HG03439 (cell line): ENCODE results near the gene TMEM62.
"Not testable (repeated sequence)": the region's sequence is repeated elsewhere in the genome, so short reads cannot be mapped to it uniquely, and the experiment has no call there.

ENCODE experiments used
- ATAC-seq: cut with Tn5 transposase; IDR thresholded peaks from one replicate; pipeline ENCODE4 v1.9.1; 2021; ENCODE audit warnings: mild to moderate bottlenecking, moderate library complexity; ENCODE audit not compliant: unreplicated experiment

Gene TMEM62

GRCh38 chr15:43207024-43207423, 73.6 kb downstream of the TMEM62 start:
- no peak for ATAC-seq

DNA sequence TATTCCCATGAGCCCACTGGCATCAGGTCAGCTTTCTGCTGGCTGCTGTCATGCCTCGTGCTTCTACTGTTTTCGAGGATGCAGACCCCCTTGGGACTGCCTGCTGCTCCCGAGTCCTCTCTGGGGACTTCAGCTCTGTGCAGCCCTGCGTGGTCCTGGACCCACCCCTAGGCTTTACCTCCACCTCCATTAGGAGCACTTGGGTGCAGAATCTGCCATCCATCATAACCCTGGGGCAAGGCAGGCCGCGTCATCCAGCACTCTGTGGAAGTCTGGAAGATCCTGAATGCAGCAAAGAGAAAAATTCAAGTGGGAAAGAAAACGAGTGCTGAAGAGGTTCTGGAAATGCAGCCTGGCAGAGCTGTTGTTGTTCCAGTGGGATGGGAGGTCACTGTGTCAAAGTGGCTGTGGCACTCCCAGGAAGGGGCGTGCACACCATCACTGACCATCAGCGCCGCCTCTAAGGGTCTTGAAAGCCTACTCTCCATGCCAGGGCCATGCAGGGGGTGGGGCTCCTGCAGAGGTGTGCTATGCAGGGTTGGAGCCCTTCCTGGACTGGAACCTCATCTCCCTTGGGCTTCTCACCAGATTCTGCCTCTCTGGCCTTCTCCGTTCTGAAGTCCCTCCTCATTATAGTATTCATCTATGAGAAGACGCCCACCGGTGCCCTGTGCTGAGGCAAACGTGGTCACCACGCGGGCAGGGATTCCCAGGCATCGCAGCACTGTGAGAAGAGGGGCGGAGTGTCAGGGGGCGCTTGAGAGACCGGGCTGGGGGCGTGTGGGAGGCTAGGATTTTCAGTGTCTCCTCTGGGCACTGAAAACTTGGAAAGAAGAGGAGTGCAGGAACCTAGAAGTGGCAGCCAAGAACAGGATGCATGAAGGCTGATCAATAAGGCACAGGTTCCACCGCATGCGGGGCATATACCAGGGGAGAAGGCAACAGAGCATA, 74.9 kb downstream of the TMEM62 start:
- no peak for ATAC-seq

DNA sequence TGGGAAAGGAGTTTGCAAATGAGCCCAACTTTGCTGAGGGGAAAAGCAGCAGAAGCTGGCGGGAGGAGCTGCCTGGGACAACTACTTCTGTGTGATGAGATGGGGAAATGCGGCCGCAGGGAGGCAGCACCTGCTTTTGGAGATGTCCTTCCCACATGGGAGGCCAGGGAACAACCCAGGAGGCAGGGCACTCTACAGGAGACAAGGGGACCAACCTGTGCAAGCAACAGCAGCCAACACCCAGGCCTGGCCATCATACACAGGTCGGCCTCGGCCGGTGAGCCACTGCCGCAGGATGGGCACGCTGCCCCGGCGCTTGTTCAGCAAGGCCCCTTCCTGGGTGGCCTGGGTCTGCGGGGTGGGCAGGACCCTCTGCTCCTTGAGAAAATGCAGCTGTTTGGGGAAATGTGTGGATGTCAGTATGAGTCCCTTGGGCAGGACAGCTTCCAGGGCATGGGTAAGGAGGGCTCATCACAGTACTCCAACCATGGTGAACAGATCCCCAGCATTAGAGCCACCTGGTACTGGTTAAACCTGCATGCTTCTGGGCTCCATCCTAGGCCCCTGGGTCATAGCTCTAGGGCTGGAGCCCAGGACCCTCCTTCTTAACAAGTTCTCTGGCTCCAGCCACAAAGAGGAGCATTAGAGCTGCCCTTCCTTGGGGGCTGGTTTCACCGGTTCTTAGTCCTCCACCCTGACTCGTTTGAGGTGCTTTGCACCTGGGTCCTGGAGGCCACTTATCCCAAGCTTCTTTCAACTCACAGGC, 75.9 kb downstream of the TMEM62 start:
- no peak for ATAC-seq

GRCh38 chr15:43210172-43210745, 76.9 kb downstream of the TMEM62 start:
- no peak for ATAC-seq

GRCh38 chr15:43210807-43211206, 77.4 kb downstream of the TMEM62 start:
- no peak for ATAC-seq

GRCh38 chr15:43211224-43211735, 77.9 kb downstream of the TMEM62 start:
- ATAC-seq = no peak

GRCh38 chr15:43212299-43212698, 78.9 kb downstream of the TMEM62 start:
- no peak for ATAC-seq

DNA sequence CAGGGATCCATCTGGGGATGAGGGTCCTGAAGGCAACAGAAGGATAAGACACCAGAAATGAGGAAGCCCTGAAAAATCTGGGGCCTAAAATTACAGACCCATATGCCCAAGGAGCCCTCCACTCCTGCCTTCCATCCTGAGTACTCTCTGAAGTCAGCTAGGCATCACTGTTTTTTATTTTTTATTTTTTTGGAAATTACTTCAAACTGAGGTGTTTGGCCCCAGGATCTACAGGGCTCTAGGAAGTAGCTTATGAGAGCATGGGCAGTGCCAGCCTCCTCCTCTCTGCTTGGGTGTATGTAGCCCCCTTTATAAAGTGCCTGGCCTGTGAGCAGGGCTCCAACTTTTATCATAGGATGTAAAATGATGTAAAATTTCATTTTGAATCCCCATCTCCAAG, 79.6 kb downstream of the TMEM62 start:
- ATAC-seq = no peak

DNA sequence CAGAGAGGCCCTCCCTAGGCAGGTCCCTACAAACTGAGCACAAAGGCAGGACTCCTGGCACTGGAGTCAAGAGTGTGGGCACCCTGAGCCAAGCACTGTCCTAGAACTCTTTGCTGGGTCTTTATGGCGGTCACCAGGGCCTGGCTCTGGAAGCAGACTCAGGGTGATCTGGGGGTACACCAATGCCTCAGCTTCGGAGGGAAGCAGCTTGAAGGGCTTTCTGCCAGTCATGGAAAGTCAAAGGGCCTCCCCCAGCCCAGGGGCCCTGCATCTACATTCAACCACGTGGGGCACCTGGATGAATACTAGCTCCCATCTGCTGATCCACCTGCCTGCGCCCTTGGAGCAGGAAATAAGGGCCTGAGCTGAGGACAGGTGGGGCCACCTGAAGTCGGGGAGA, 80.1 kb downstream of the TMEM62 start:
- no peak for ATAC-seq

DNA sequence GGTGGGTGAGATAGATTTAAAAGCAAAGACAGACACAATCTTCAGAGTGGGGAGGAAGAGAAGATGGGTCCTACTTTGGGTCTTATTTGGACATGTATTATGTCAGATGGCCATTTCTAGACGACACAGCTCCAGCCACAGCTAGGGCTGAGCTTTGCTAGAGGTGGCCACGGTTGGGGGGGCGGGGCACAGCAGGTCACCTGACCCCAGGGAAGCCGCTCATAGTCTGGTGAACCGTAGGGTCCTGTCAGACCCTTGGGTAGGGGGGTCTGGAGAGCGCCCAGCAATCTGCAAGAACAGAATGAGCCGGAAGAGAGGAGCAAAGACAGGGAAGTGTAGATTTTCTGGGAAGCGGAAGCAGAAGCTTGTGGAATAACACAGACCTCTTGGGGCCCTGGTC, 80.8 kb downstream of the TMEM62 start:
- ATAC-seq = no peak

DNA sequence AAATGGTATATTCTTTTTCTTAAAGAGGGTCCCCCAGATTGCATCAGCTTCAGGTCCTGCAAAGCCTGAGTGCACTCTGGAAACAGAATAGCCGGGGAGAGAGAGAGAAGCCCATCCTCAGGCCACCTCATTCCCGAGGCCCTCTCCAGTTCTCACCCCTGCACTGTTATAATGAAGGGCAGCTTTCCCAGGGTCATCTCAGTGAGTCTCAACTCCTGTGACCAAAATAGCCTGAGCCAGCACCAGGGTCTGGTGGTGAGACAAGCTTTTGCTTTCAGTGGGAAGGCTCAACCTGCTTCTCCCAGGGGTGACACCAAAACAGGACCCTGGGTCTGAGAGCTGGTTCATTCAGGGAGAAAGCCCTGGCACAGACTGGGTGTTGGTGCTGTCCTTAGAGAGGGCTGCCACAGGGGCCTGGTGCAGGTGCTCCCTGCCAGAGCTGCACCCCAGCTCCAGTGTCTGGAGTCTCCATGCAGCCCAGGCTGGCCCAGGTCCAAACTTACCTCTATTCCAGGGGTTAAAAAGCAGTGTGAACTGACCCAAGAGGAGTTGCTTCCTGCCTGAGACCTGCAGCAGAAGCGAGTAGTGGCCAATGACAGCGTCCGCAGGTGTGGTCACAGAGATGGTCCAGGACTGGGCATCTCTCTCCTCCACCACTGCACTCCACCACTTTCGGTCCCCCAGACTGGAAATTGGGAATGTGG, 81.4 kb downstream of the TMEM62 start:
- ATAC-seq = no peak

DNA sequence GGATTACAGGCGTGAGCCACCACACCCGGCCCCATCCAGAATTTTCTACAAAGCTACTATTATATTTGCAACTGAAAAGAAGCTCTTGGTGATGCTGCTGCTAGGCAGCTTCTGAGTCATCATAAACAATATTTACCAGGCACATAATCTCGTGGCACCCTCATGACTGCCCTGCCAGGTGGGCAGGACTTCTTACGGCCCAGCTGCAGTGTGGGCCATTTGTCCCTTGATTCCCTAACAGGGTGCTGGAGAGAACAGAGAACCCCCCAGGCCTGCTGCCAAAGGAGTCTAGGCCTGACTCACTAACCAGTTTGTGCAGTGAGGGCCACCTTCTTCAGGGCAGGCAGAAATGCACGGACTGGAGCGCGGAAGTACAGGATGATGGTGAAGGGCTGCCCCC, 82.6 kb downstream of the TMEM62 start:
- no peak for ATAC-seq

GRCh38 chr15:43218908-43219706, 85.7 kb downstream of the TMEM62 start:
- no peak for ATAC-seq

- no peak for ATAC-seq
Observed at GRCh38 chr15:43219929-43220928, 86.8 kb downstream of the TMEM62 start.

GRCh38 chr15:43220991-43221403, 87.6 kb downstream of the TMEM62 start, which contains the start of gene EPB42:
TSS of gene EPB42 (minus strand) at chr15:43221018. CDS start at chr15:43220825, 193 bp downstream.
- ATAC-seq = no peak

GRCh38 chr15:43221422-43221821, 88.0 kb downstream of the TMEM62 start:
- ATAC-seq = no peak

GRCh38 chr15:43225201-43225949, 92.0 kb downstream of the TMEM62 start:
- no peak for ATAC-seq

- not testable (repeated sequence) for ATAC-seq
Observed at GRCh38 chr15:43225950-43226255, 92.5 kb downstream of the TMEM62 start.
